ENCODE results near the gene ZNF783.

The ZNF783 gene

DNA sequence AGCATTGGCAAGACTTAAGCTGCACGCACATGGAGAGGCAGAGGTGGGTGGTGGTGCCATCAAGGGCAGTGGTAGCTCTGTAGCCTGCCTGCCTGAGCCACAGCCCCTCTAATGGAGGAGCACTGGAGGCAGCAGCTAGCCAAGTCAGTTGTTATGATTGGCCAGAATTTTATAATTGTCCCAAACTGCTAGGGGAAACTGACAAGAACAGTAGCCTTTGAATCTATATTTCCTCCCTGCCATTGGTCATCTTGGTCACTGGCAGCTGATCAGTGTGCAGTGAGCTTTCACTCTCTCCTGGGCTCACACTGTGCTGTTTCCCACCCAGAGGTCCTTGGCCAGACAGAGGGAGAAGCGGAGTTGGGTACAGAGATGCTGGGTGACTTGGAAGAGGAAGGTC, 9.6 kb upstream of the ZNF783 start:
- no peaks in the 10 kb centered on the region for H3K9me3 ChIP-seq (ENCODE audit: control insufficient read depth, insufficient read depth, low read length)
- 0 out of 2 replicates have a peak, but pooled peaks cover 4% of the 10 kb centered on the region for H3F3A ChIP-seq (ENCODE audit: control insufficient read depth, insufficient read depth)
- H3K4me2 ChIP-seq (ENCODE audit: low read length), result no peak overlapping the region
- no peaks in the 10 kb centered on the region for H3K27me3 ChIP-seq (ENCODE audit: control insufficient read depth, low read length)
- no peak overlapping the region for H3K4me3 ChIP-seq (ENCODE audit: low read length)
- no peaks in the 10 kb centered on the region for H3K9me2 ChIP-seq (replicated peaks; ENCODE audit: control insufficient read depth, low read length)
- H3K79me2 ChIP-seq (ENCODE audit: control insufficient read depth, low read length), result peaks cover 18% of the 10 kb centered on the region
- no peak for TF ChIP-seq EZH2phosphoT487 (IDR thresholded peaks at IDR 0.05; ENCODE audit: borderline replicate concordance, low read length)
- TF ChIP-seq, protein P1, sequence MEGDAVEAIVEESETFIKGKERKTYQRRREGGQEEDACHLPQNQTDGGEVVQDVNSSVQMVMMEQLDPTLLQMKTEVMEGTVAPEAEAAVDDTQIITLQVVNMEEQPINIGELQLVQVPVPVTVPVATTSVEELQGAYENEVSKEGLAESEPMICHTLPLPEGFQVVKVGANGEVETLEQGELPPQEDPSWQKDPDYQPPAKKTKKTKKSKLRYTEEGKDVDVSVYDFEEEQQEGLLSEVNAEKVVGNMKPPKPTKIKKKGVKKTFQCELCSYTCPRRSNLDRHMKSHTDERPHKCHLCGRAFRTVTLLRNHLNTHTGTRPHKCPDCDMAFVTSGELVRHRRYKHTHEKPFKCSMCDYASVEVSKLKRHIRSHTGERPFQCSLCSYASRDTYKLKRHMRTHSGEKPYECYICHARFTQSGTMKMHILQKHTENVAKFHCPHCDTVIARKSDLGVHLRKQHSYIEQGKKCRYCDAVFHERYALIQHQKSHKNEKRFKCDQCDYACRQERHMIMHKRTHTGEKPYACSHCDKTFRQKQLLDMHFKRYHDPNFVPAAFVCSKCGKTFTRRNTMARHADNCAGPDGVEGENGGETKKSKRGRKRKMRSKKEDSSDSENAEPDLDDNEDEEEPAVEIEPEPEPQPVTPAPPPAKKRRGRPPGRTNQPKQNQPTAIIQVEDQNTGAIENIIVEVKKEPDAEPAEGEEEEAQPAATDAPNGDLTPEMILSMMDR (IDR thresholded peaks at IDR 0.05; ENCODE audit: low read depth, low read length, poor library complexity, severe bottlenecking), result no peak
- H3K4me1 ChIP-seq (ENCODE audit: control insufficient read depth, low read length), result peaks cover 9% of the 10 kb centered on the region
- peaks cover 59% of the 10 kb centered on the region for H3K36me3 ChIP-seq (ENCODE audit: control insufficient read depth, low read length)
- no peak overlapping the region for H3K27ac ChIP-seq (ENCODE audit: low read depth, low read length)
- H4K20me1 ChIP-seq (ENCODE audit: control insufficient read depth, insufficient read depth, low read depth, low read length), result no peaks in the 10 kb centered on the region

DNA sequence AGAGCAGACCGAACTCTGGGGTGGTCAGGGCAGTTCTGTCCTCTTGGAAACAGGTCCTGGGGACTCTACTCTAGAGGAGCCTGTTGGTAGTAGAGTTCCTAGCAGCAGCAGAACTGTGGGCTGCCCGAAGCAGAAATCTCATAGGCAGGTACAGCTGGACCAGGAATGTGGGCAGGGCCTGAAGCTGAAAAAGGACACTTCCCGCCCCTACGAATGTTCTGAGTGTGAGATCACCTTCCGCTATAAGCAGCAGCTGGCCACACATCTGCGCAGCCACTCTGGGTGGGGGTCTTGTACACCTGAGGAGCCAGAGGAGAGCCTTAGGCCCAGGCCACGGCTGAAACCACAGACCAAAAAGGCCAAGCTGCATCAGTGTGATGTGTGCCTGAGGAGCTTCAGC, 8.3 kb upstream of the ZNF783 start:
- H3K4me3 ChIP-seq (ENCODE audit: low read length), result no peak overlapping the region
- H4K20me1 ChIP-seq (ENCODE audit: control insufficient read depth, insufficient read depth, low read depth, low read length), result no peaks in the 10 kb centered on the region
- H3K27ac ChIP-seq (ENCODE audit: low read depth, low read length), result no peak overlapping the region
- no peaks in the 10 kb centered on the region for H3K9me3 ChIP-seq (ENCODE audit: control insufficient read depth, insufficient read depth, low read length)
- peaks cover 53% of the 10 kb centered on the region for H3K36me3 ChIP-seq (ENCODE audit: control insufficient read depth, low read length)
- H3K9me2 ChIP-seq (replicated peaks; ENCODE audit: control insufficient read depth, low read length), result no peaks in the 10 kb centered on the region
- H3K4me2 ChIP-seq (ENCODE audit: low read length), result no peak overlapping the region
- TF ChIP-seq EZH2phosphoT487 (IDR thresholded peaks at IDR 0.05; ENCODE audit: borderline replicate concordance, low read length), result no peak
- TF ChIP-seq, protein P1 (IDR thresholded peaks at IDR 0.05; ENCODE audit: low read depth, low read length, poor library complexity, severe bottlenecking), result no peak
- H3F3A ChIP-seq (ENCODE audit: control insufficient read depth, insufficient read depth), result peaks cover 11% of the 10 kb centered on the region
- no peaks in the 10 kb centered on the region for H3K27me3 ChIP-seq (ENCODE audit: control insufficient read depth, low read length)
- H3K79me2 ChIP-seq (ENCODE audit: control insufficient read depth, low read length), result peaks cover 6% of the 10 kb centered on the region
- H3K4me1 ChIP-seq (ENCODE audit: control insufficient read depth, low read length), result peaks cover 1% of the 10 kb centered on the region

- Histone ChIP-seq H3K36me3 (ENCODE audit: control insufficient read depth, low read length) (peaks cover 53% of the 10 kb centered on the region), H3K4me2 (ENCODE audit: low read length) (no peak overlapping the region), H3K9me2 (replicated peaks; ENCODE audit: control insufficient read depth, low read length) (no peaks in the 10 kb centered on the region), H4K20me1 (ENCODE audit: control insufficient read depth, insufficient read depth, low read depth, low read length) (no peaks in the 10 kb centered on the region), H3K4me1 (ENCODE audit: control insufficient read depth, low read length) (no peaks in the 10 kb centered on the region), H3K79me2 (ENCODE audit: control insufficient read depth, low read length) (0 out of 2 replicates have a peak, but pooled peaks cover 3% of the 10 kb centered on the region), H3F3A (ENCODE audit: control insufficient read depth, insufficient read depth) (peaks cover 11% of the 10 kb centered on the region), H3K4me3 (ENCODE audit: low read length) (no peak overlapping the region), H3K27ac (ENCODE audit: low read depth, low read length) (no peak overlapping the region), H3K9me3 (ENCODE audit: control insufficient read depth, insufficient read depth, low read length) (no peaks in the 10 kb centered on the region), H3K27me3 (ENCODE audit: control insufficient read depth, low read length) (no peaks in the 10 kb centered on the region)
- TF ChIP-seq, protein P1 (IDR thresholded peaks at IDR 0.05; ENCODE audit: low read depth, low read length, poor library complexity, severe bottlenecking), result no peak
- no peak for TF ChIP-seq EZH2phosphoT487 (IDR thresholded peaks at IDR 0.05; ENCODE audit: borderline replicate concordance, low read length)
These were observed 7.7 kb upstream of the ZNF783 start for GRCh38 chr7:149254181-149254858.
